Neural progenitor cell (in vitro differentiated cells): Measurements from ENCODE around the gene TAOK1. TPM values are rescaled to one million over a fixed set of nuclear protein-coding genes. Genes with fewer than 3 reads are reported as not detected.
A peak's percentile ranks its signal among the peaks of the same experiment; 100 is the strongest.

Experiments
- DNase-seq: peaks from one replicate; pipeline ENCODE4 v3.0.0-alpha.2; 2016; ENCODE audit warnings: low spot score
- H2AFZ ChIP-seq: fragments of 200-600 bp; sonication (generic); replicated peaks from 2 replicates; pipeline ENCODE4 v1.6.1; 2016; ENCODE audit warnings: antibody characterized with exemption
- H3F3A ChIP-seq: fragments of 200-600 bp; sonication (generic); 2 replicates; pipeline ENCODE4 v1.6.1; 2016; ENCODE audit warnings: antibody characterized with exemption, low read depth
- H3K27ac ChIP-seq: fragments of 200-600 bp; sonication (generic); 2 replicates; pipeline ENCODE4 v1.5.1; 2016; ENCODE audit warnings: mild to moderate bottlenecking
- H3K27me3 ChIP-seq: fragments of 200-600 bp; sonication (generic); 2 replicates; pipeline ENCODE4 v1.6.1; 2016; ENCODE audit warnings: mild to moderate bottlenecking, moderate library complexity
- H3K36me3 ChIP-seq: fragments of 200-600 bp; sonication (generic); 2 replicates; pipeline ENCODE4 v1.5.1; 2016
- H3K4me1 ChIP-seq: fragments of 200-600 bp; sonication (generic); 2 replicates; pipeline ENCODE4 v1.6.1; 2016; ENCODE audit warnings: mixed run types
- H3K4me2 ChIP-seq: fragments of 200-600 bp; sonication (generic); 2 replicates; pipeline ENCODE4 v1.6.1; 2016
- H3K4me3 ChIP-seq: fragments of 200-600 bp; sonication (generic); 2 replicates; pipeline ENCODE4 v1.5.1; 2016
- H3K79me2 ChIP-seq: fragments of 200-600 bp; sonication (generic); 2 replicates; pipeline ENCODE4 v1.6.1; 2016; ENCODE audit warnings: low read depth
- H3K9ac ChIP-seq: fragments of 200-600 bp; sonication (generic); 2 replicates; pipeline ENCODE4 v1.6.1; 2016
- H3K9me3 ChIP-seq: fragments of 200-600 bp; sonication (generic); 2 replicates; pipeline ENCODE4 v1.5.1; 2016; ENCODE audit warnings: low read depth
- H4K20me1 ChIP-seq: fragments of 200-600 bp; sonication (generic); 2 replicates; pipeline ENCODE4 v1.6.1; 2016; ENCODE audit warnings: low read depth
- H3K27ac Mint-ChIP-seq: 3 replicates; pipeline ENCODE4 v1.8.0; 2021; ENCODE audit warnings: mixed read lengths
- H3K27me3 Mint-ChIP-seq: 2 replicates; pipeline ENCODE4 v1.8.0; 2022; ENCODE audit warnings: low read depth, mild to moderate bottlenecking, inconsistent platforms, moderate library complexity, mixed read lengths; ENCODE audit not compliant: insufficient read depth
- H3K36me3 Mint-ChIP-seq: 3 replicates; pipeline ENCODE4 v1.8.0; 2021; ENCODE audit warnings: mixed read lengths
- H3K4me1 Mint-ChIP-seq: 3 replicates; pipeline ENCODE4 v1.8.0; 2021; ENCODE audit warnings: mixed read lengths
- H3K4me3 Mint-ChIP-seq: 3 replicates; pipeline ENCODE4 v1.8.0; 2021; ENCODE audit warnings: mild to moderate bottlenecking, moderate library complexity, mixed read lengths
- H3K9me3 Mint-ChIP-seq: 3 replicates; pipeline ENCODE4 v1.8.0; 2020; ENCODE audit warnings: mixed read lengths
- CTCF ChIP-seq: fragments of 200-600 bp; sonication (generic); IDR thresholded peaks from 2 replicates; pipeline ENCODE4 v1.5.1; 2017; ENCODE audit warnings: antibody characterized with exemption, mild to moderate bottlenecking
- EZH2 ChIP-seq: fragments of 200-600 bp; sonication (generic); IDR thresholded peaks from 2 replicates; pipeline ENCODE4 v1.6.1; 2017; ENCODE audit warnings: antibody characterized with exemption, mild to moderate bottlenecking, moderate library complexity
- EZH2phosphoT487 ChIP-seq: fragments of 200-600 bp; sonication (generic); IDR thresholded peaks from 2 replicates; pipeline ENCODE4 v1.6.1; 2017; ENCODE audit warnings: antibody characterized with exemption
- total RNA-seq: library from RNA; depleted of rRNA; stranded (reverse); fragments of >200 nt; gene quantifications from 2 replicates; pipeline ENCODE4 v1.2.3, GENCODE V29; 2015; ENCODE audit warnings: low replicate concordance

The TAOK1 gene
- total RNA-seq, 1 donor from 2014 or later: 125 TPM

- Histone ChIP-seq H3K4me2 (no peak overlapping the region), H3K4me3 (no peak overlapping the region), H3K27ac (no peak overlapping the region), H3K4me1 (peaks cover 10% of the 10 kb centered on the region), H3K36me3 (no peaks in the 10 kb centered on the region), H3K9ac (no peak overlapping the region), H3F3A (peaks cover 14% of the 10 kb centered on the region), H3K79me2 (no peaks in the 10 kb centered on the region), H3K27me3 (no peaks in the 10 kb centered on the region), H3K9me3 (no peaks in the 10 kb centered on the region), H2AFZ (no peak overlapping the region), H4K20me1 (no peaks in the 10 kb centered on the region)
- TF ChIP-seq CTCF: no peak
- TF ChIP-seq EZH2: no peak
- no peak for TF ChIP-seq EZH2phosphoT487
- Mint-ChIP-seq H3K27ac (no peak overlapping the region), H3K9me3 (no peaks in the 10 kb centered on the region), H3K36me3 (no peaks in the 10 kb centered on the region), H3K4me1 (peaks cover 19% of the 10 kb centered on the region), H3K4me3 (no peak overlapping the region), H3K27me3 (peaks cover 4% of the 10 kb centered on the region)
- DNase-seq: no peak
Observed at GRCh38 chr17:29384901-29385300, 5.3 kb upstream of the TAOK1 start.

- Mint-ChIP-seq H3K4me3 (no peak overlapping the region), H3K9me3 (no peaks in the 10 kb centered on the region), H3K27ac (no peak overlapping the region), H3K36me3 (peaks cover 2% of the 10 kb centered on the region), H3K4me1 (peaks cover 24% of the 10 kb centered on the region), H3K27me3 (peaks cover 8% of the 10 kb centered on the region)
- TF ChIP-seq EZH2phosphoT487 (no peak), CTCF (no peak), EZH2 (no peak)
- Histone ChIP-seq H2AFZ (no peak overlapping the region), H3K36me3 (no peaks in the 10 kb centered on the region), H3K4me3 (no peak overlapping the region), H3F3A (peaks cover 12% of the 10 kb centered on the region), H3K27me3 (no peaks in the 10 kb centered on the region), H3K27ac (no peak overlapping the region), H3K79me2 (peaks cover 16% of the 10 kb centered on the region), H3K9me3 (no peaks in the 10 kb centered on the region), H3K9ac (no peak overlapping the region), H3K4me1 (peaks cover 12% of the 10 kb centered on the region), H3K4me2 (no peak overlapping the region), H4K20me1 (peaks cover 9% of the 10 kb centered on the region)
- no peak for DNase-seq
Observed at GRCh38 chr17:29386760-29387159, 3.4 kb upstream of the TAOK1 start.

GRCh38 chr17:29388937-29389336 is 1.2 kb upstream of the TAOK1 start:
- Histone ChIP-seq H4K20me1 (peaks cover 31% of the 10 kb centered on the region), H3K4me1 (peaks cover 29% of the 10 kb centered on the region), H3K27ac (no peak overlapping the region), H3K36me3 (no peaks in the 10 kb centered on the region), H3K4me3 (no peak overlapping the region), H3K9me3 (no peaks in the 10 kb centered on the region), H3K9ac (no peak overlapping the region), H3K27me3 (no peaks in the 10 kb centered on the region), H3K79me2 (peaks cover 38% of the 10 kb centered on the region), H3K4me2 (no peak overlapping the region), H3F3A (peaks cover 16% of the 10 kb centered on the region), H2AFZ (no peak overlapping the region)
- H3K36me3 Mint-ChIP-seq: peaks cover 5% of the 10 kb centered on the region
- H3K9me3 Mint-ChIP-seq: no peaks in the 10 kb centered on the region
- peak overlapping the region; percentile 60 for H3K4me3 Mint-ChIP-seq
- H3K27ac Mint-ChIP-seq: no peak overlapping the region
- peaks cover 42% of the 10 kb centered on the region for H3K4me1 Mint-ChIP-seq
- peaks cover 8% of the 10 kb centered on the region for H3K27me3 Mint-ChIP-seq
- DNase-seq: no peak
- no peak for TF ChIP-seq EZH2
- no peak for TF ChIP-seq CTCF
- no peak for TF ChIP-seq EZH2phosphoT487
